Measurements from ENCODE around the gene HES6.

GRCh38 chr2:238224356-238225035, 15.3 kb downstream of the HES6 start:
- TF ChIP-seq NFRKB (IDR thresholded peaks at IDR 0.05) (no peak), FOXK2 (IDR thresholded peaks at IDR 0.05) (no peak), ZNF384 (IDR thresholded peaks at IDR 0.05) (no peak), FOXM1 (IDR thresholded peaks at IDR 0.05; ENCODE audit: borderline replicate concordance) (no peak), LEF1 (IDR thresholded peaks at IDR 0.05; ENCODE audit: borderline replicate concordance) (no peak), CTBP1 (IDR thresholded peaks at IDR 0.05; ENCODE audit: borderline replicate concordance) (no peak), SP1 (IDR thresholded peaks at IDR 0.05) (no peak)

Measured in HEK293T (cell line).